Measurements from ENCODE around the gene CDC42BPG.

The CDC42BPG gene

GRCh38 chr11:64879244-64879900, 34.9 kb upstream of the CDC42BPG start:
- no peak for TF ChIP-seq CTCF (IDR thresholded peaks at IDR 0.05; ENCODE audit: extremely low read depth, missing control alignments)
- no peak for DNase-seq (ENCODE audit: low spot score)

- peak; percentile 88 for TF ChIP-seq CTCF (IDR thresholded peaks at IDR 0.05; ENCODE audit: extremely low read depth, missing control alignments)
- DNase-seq (ENCODE audit: low spot score), result peak; percentile 100
Measured at GRCh38 chr11:64878494-64879243, 34.2 kb upstream of the CDC42BPG start, which contains the start of gene EHD1. TSS of gene EHD1 (minus strand) at chr11:64878621. CDS start at chr11:64878464, 157 bp downstream.

- TF ChIP-seq CTCF (IDR thresholded peaks at IDR 0.05; ENCODE audit: extremely low read depth, missing control alignments), result no peak
- no peak for DNase-seq (ENCODE audit: low spot score)
Measured at GRCh38 chr11:64878223-64878493, 33.7 kb upstream of the CDC42BPG start.

- DNase-seq (ENCODE audit: low spot score), result peak; percentile 70
- no peak for TF ChIP-seq CTCF (IDR thresholded peaks at IDR 0.05; ENCODE audit: extremely low read depth, missing control alignments)
Measured at GRCh38 chr11:64877390-64878222, 33.2 kb upstream of the CDC42BPG start.

GRCh38 chr11:64876835-64877341, 32.4 kb upstream of the CDC42BPG start:
- no peak for DNase-seq (ENCODE audit: low spot score)
- no peak for TF ChIP-seq CTCF (IDR thresholded peaks at IDR 0.05; ENCODE audit: extremely low read depth, missing control alignments)

- TF ChIP-seq CTCF (IDR thresholded peaks at IDR 0.05; ENCODE audit: extremely low read depth, missing control alignments), result no peak
- no peak for DNase-seq (ENCODE audit: low spot score)
Measured at GRCh38 chr11:64876229-64876750, 31.8 kb upstream of the CDC42BPG start.
